Natural killer cell (primary cell): Measurements from ENCODE around the gene MELTF. TPM values are rescaled to one million over a fixed set of nuclear protein-coding genes. Genes with fewer than 3 reads are reported as not detected.

Source experiments
- ATAC-seq, 3 donors: fragments of 150-1000 bp in 2 of 3; fragments of 200-7000 bp in 1 of 3; cut with Tn5 transposase; 1 replicate in 1 of 3; 2 replicates in 2 of 3; pipeline ENCODE4 v1.10.0; 2021; ENCODE audit warnings: mild to moderate bottlenecking in 2 of 3, moderate library complexity in 2 of 3
- DNase-seq, 2 donors: peaks; one replicate each; pipeline versions ENCODE4 v3.0.0 to v3.0.0-alpha.2; 2013 to 2021; ENCODE audit warnings: mixed read lengths in 1 of 2
- H3K27ac ChIP-seq: one replicate; pipeline ENCODE4 v1.5.1; 2013; ENCODE audit warnings: mild to moderate bottlenecking, low read length
- H3K27me3 ChIP-seq: one replicate; pipeline ENCODE4 v1.6.1; 2013; ENCODE audit warnings: low read length; ENCODE audit not compliant: control insufficient read depth, insufficient read depth
- H3K36me3 ChIP-seq: one replicate; pipeline ENCODE4 v1.6.1; 2013; ENCODE audit warnings: low read length; ENCODE audit not compliant: control insufficient read depth, insufficient read depth
- H3K4me1 ChIP-seq: one replicate; pipeline ENCODE4 v1.6.1; 2013; ENCODE audit warnings: low read length; ENCODE audit not compliant: control insufficient read depth, insufficient read depth
- H3K4me3 ChIP-seq: one replicate; pipeline ENCODE4 v1.5.1; 2013; ENCODE audit warnings: low read length
- H3K9me3 ChIP-seq: one replicate; pipeline ENCODE4 v1.6.1; 2013; ENCODE audit warnings: low read length; ENCODE audit not compliant: control insufficient read depth, insufficient read depth
- H3K27ac Mint-ChIP-seq, 2 donors: one replicate each; pipeline ENCODE4 v1.8.0; 2022; ENCODE audit warnings: mild to moderate bottlenecking in 2 of 2, mixed read lengths in 2 of 2, moderate library complexity in 1 of 2
- H3K27me3 Mint-ChIP-seq, 2 donors: one replicate each; pipeline ENCODE4 v1.8.0; 2022; ENCODE audit warnings: low read depth in 2 of 2, mixed read lengths in 2 of 2
- H3K36me3 Mint-ChIP-seq: one replicate; pipeline ENCODE4 v1.8.0; 2022; ENCODE audit warnings: mixed read lengths
- H3K4me1 Mint-ChIP-seq, 2 donors: one replicate each; pipeline ENCODE4 v1.8.0; 2022; ENCODE audit warnings: mixed read lengths in 2 of 2
- H3K4me3 Mint-ChIP-seq: one replicate; pipeline ENCODE4 v1.8.0; 2022; ENCODE audit warnings: mild to moderate bottlenecking, moderate library complexity, mixed read lengths
- H3K9me3 Mint-ChIP-seq, 2 donors: one replicate each; pipeline ENCODE4 v1.8.0; 2022; ENCODE audit warnings: mixed read lengths in 2 of 2
- WGBS: methylation state at CpG from one replicate; pipeline ENCODE4 v1.1.7; 2013; ENCODE audit warnings: missing lambda C conversion rate; ENCODE audit not compliant: insufficient coverage; 5-methylcytosine and 5-hydroxymethylcytosine counted together
- intact Hi-C: fragments of 100-400 bp; cut with micrococcal nuclease; formaldehyde crosslinking; loops from one replicate; pipeline ENCODE4 v1.14.2; 2022
- total RNA-seq, 4 donors: library from RNA; stranded (reverse); fragments of 120-200 nt in 1 of 4; gene quantifications; one replicate each; pipeline versions ENCODE4 v1.2.3 to v1.2.4, GENCODE V29; 2013 to 2022
- TF ChIP-seq, protein P1 (sequence below): fragments of 200-600 bp; IDR thresholded peaks from one replicate; pipeline ENCODE4 v1.8.0; 2022; ENCODE audit warnings: antibody characterized with exemption

The MELTF gene
- total RNA-seq, 3 donors from 2014 or later (not counting 1 experiment from before 2014, with no cell fraction given): 2.4 to 4.3 (median 4.0) TPM

DNA sequence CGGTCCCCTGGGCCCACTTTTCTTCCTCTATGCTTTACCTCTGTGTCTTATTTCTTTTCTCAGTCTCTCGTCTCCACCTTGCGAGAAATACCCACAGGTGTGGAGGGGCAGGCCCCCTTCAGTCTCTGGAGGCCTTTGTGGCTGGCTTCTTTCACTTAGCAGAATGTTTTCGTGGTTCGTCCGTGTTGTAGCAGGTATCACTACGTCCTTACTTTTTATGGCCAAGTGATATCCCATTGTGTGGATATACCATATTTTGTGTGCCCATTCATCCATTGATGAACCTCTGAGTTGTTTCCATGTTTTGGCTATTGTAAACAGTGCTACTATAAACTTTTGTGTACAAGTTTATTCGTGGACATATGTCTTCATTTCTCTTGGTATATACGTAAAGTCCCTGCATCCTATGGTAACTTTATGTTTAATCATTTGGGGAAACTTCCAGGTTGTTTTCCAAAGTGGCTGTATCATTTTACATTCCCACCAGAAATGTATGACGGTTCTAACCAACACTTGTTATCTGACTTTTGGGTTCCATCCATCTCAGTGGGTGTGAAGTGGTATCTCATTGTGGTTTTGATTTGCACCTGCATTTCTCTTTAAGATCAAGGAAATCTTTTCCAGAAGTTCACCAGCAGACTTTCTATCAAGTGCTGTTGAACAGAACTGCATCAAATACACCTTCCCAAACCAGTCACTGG, 66.5 kb downstream of the MELTF start:
- intact Hi-C loops: no loop called here
- no peak overlapping the region for H3K27ac ChIP-seq
- no peaks in the 10 kb centered on the region for H3K9me3 ChIP-seq
- no peaks in the 10 kb centered on the region for H3K36me3 Mint-ChIP-seq
- no peaks in the 10 kb centered on the region for H3K27me3 Mint-ChIP-seq
- H3K27ac Mint-ChIP-seq: no peak overlapping the region
- H3K27me3 ChIP-seq: no peaks in the 10 kb centered on the region
- no peaks in the 10 kb centered on the region for H3K9me3 Mint-ChIP-seq
- no peaks in the 10 kb centered on the region for H3K36me3 ChIP-seq
- H3K4me1 ChIP-seq: peaks cover 5% of the 10 kb centered on the region
- no peak for DNase-seq
- no peak overlapping the region for H3K4me3 ChIP-seq
- ATAC-seq: no peak
- H3K4me3 Mint-ChIP-seq: no peak overlapping the region
- 85% methylated on average over 10 of the region's 10 CpGs for WGBS
- TF ChIP-seq, protein P1, sequence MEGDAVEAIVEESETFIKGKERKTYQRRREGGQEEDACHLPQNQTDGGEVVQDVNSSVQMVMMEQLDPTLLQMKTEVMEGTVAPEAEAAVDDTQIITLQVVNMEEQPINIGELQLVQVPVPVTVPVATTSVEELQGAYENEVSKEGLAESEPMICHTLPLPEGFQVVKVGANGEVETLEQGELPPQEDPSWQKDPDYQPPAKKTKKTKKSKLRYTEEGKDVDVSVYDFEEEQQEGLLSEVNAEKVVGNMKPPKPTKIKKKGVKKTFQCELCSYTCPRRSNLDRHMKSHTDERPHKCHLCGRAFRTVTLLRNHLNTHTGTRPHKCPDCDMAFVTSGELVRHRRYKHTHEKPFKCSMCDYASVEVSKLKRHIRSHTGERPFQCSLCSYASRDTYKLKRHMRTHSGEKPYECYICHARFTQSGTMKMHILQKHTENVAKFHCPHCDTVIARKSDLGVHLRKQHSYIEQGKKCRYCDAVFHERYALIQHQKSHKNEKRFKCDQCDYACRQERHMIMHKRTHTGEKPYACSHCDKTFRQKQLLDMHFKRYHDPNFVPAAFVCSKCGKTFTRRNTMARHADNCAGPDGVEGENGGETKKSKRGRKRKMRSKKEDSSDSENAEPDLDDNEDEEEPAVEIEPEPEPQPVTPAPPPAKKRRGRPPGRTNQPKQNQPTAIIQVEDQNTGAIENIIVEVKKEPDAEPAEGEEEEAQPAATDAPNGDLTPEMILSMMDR: no peak
- peaks cover 0 to 14% of the 10 kb centered on the region in 2 donors for H3K4me1 Mint-ChIP-seq

DNA sequence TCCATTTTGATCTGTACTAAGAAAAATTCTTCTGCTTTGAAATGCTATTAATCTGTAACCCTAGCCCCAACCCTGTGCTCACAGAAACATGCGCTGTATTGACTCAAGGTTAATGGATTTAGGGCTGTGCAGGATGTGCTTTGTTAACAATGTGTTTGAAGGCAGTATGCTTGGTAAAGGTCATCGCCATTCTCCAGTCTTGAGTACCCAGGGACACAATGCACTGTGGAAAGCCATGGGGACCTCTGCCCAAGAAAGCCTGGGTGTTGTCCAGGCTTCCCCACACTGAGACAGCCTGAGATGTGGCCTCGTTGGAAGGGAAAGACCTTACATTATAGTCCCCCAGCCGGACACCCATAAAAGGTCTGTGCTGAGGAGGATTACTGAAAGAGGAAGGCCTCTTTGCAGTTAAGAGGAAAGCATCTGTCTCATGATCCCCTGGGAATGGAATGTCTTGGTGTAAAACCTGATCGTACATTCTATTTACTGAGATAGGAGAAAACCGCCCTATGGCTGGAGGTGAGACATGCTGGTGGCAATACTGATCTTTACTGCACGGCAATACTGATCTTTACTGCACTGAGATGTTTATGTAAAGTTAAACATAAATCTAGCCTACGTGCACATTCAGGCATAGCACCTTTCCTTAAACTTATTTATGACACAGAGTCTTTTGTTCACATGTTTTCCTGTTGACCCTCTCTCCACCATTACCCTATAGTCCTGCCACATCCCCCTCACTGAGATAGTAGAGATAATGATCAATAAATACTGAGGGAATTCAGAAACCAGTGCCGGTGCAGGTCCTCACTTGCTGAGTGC, 67.3 kb downstream of the MELTF start:
- Histone ChIP-seq H3K27ac (no peak overlapping the region), H3K9me3 (no peaks in the 10 kb centered on the region), H3K4me3 (no peak overlapping the region), H3K27me3 (no peaks in the 10 kb centered on the region), H3K36me3 (no peaks in the 10 kb centered on the region), H3K4me1 (no peaks in the 10 kb centered on the region)
- Mint-ChIP-seq H3K36me3 (no peaks in the 10 kb centered on the region), H3K4me1 (peaks cover 0 to 6% of the 10 kb centered on the region in 2 donors), H3K9me3 (no peaks in the 10 kb centered on the region), H3K27me3 (no peaks in the 10 kb centered on the region), H3K4me3 (no peak overlapping the region), H3K27ac (no peak overlapping the region)
- no peak for ATAC-seq
- intact Hi-C loops: no loop called here
- DNase-seq: peak in 1 of 2 donors; percentile 4
- TF ChIP-seq, protein P1: no peak
- WGBS: 81% methylated on average over 9 of the region's 9 CpGs

DNA sequence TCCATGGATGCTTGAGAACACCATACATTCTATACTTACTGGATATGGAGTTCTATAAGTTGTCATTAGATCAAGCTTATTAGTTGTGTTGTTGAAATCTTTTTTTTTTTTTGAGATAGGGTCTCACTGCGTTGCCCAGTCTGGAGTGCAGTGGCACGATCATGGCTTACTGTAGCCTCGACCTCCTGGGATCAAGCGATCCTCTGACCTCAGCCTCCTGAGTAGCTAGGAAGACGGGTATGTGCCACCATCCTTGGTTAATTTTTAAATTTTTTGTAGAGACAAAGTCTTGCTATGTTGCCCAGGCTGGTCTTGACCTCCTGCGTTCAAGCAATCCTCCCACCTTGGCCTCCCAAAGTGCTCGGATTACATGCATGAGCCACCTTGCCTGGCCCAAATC, 74.8 kb downstream of the MELTF start:
- no peak overlapping the region for H3K27ac ChIP-seq
- ATAC-seq: no peak
- TF ChIP-seq, protein P1: no peak
- no peaks in the 10 kb centered on the region for H3K9me3 Mint-ChIP-seq
- no peak for DNase-seq
- no peak overlapping the region for H3K4me3 Mint-ChIP-seq
- no peaks in the 10 kb centered on the region for H3K27me3 Mint-ChIP-seq
- WGBS: 84% methylated on average over 7 of the region's 7 CpGs
- H3K9me3 ChIP-seq: no peaks in the 10 kb centered on the region
- no peaks in the 10 kb centered on the region for H3K4me1 Mint-ChIP-seq
- no peaks in the 10 kb centered on the region for H3K4me1 ChIP-seq
- H3K36me3 ChIP-seq: no peaks in the 10 kb centered on the region
- intact Hi-C loops: no loop called here
- H3K4me3 ChIP-seq: no peak overlapping the region
- H3K36me3 Mint-ChIP-seq: no peaks in the 10 kb centered on the region
- no peaks in the 10 kb centered on the region for H3K27me3 ChIP-seq
- no peak overlapping the region for H3K27ac Mint-ChIP-seq

Other genes starting within 250 kb of the MELTF start
- 10 to 100 TPM; 77.0 to 98.7 (median 78.0) TPM for gene SENP5, start 161.9 kb downstream of the MELTF start, total RNA-seq
- 10 to 100 TPM; 32.3 to 44.1 (median 37.5) TPM for gene NCBP2, start 87.3 kb downstream of the MELTF start, total RNA-seq
- 1 to 10 TPM; 2.2 to 2.3 (median 2.2) TPM for gene PIGZ, start 61.0 kb downstream of the MELTF start, total RNA-seq